ENCODE measurements around the gene ITGA11. TPM values are rescaled to one million over a fixed set of nuclear protein-coding genes. Genes with fewer than 3 reads are reported as not detected.

The ITGA11 gene
- total and polyA plus RNA-seq, 2 of the 13 experiments (the other 11 are each of a cell fraction or from before 2014, with no cell fraction given) = not detected

GRCh38 chr15:68300115-68300940, 131.6 kb downstream of the ITGA11 start (continued):
- TF ChIP-seq, protein P1, sequence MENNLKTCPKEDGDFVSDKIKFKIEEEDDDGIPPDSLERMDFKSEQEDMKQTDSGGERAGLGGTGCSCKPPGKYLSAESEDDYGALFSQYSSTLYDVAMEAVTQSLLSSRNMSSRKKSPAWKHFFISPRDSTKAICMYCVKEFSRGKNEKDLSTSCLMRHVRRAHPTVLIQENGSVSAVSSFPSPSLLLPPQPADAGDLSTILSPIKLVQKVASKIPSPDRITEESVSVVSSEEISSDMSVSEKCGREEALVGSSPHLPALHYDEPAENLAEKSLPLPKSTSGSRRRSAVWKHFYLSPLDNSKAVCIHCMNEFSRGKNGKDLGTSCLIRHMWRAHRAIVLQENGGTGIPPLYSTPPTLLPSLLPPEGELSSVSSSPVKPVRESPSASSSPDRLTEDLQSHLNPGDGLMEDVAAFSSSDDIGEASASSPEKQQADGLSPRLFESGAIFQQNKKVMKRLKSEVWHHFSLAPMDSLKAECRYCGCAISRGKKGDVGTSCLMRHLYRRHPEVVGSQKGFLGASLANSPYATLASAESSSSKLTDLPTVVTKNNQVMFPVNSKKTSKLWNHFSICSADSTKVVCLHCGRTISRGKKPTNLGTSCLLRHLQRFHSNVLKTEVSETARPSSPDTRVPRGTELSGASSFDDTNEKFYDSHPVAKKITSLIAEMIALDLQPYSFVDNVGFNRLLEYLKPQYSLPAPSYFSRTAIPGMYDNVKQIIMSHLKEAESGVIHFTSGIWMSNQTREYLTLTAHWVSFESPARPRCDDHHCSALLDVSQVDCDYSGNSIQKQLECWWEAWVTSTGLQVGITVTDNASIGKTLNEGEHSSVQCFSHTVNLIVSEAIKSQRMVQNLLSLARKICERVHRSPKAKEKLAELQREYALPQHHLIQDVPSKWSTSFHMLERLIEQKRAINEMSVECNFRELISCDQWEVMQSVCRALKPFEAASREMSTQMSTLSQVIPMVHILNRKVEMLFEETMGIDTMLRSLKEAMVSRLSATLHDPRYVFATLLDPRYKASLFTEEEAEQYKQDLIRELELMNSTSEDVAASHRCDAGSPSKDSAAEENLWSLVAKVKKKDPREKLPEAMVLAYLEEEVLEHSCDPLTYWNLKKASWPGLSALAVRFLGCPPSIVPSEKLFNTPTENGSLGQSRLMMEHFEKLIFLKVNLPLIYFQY (CRISPR knock-in tag; IDR thresholded peaks at IDR 0.05; ENCODE audit: borderline replicate concordance) = no peak
- TF ChIP-seq SNAPC4 (CRISPR knock-in tag; IDR thresholded peaks at IDR 0.05) (no peak), ATF1 (CRISPR knock-in tag; IDR thresholded peaks at IDR 0.05) (no peak), CHD2 (IDR thresholded peaks at IDR 0.05; ENCODE audit: low read depth, low read length) (no peak), ZMYM4 (CRISPR knock-in tag; IDR thresholded peaks at IDR 0.05) (peak; percentile 76), FOSL1 (CRISPR knock-in tag; IDR thresholded peaks at IDR 0.05; ENCODE audit: borderline replicate concordance) (no peak), RFXAP (CRISPR knock-in tag; IDR thresholded peaks at IDR 0.05; ENCODE audit: borderline replicate concordance) (peak; percentile 59; the same call in 1 of the 2 replicates), ZNF792 (CRISPR knock-in tag; IDR thresholded peaks at IDR 0.05) (no peak), SOX13 (IDR thresholded peaks at IDR 0.05) (no peak), SOX13 (CRISPR knock-in tag; conservative IDR thresholded peaks at IDR 0.05 in 1 of 2, IDR thresholded peaks at IDR 0.05 in 1 of 2) (peak in 1 of 2 experiments; percentile 69; a peak in 1 of 4 replicates), ZNF451 (CRISPR knock-in tag; IDR thresholded peaks at IDR 0.05) (no peak), TGIF2 (CRISPR knock-in tag; IDR thresholded peaks at IDR 0.05) (no peak), RXRA (CRISPR knock-in tag; IDR thresholded peaks at IDR 0.05) (peak; percentile 30; the same call in 1 of the 2 replicates), ZNF558 (CRISPR knock-in tag; IDR thresholded peaks at IDR 0.05; ENCODE audit: borderline replicate concordance) (no peak), REL (CRISPR knock-in tag; conservative IDR thresholded peaks at IDR 0.05) (no peak), ZEB1 (IDR thresholded peaks at IDR 0.05; ENCODE audit: insufficient replicate concordance, low read depth) (no peak), ZNF367 (CRISPR knock-in tag; IDR thresholded peaks at IDR 0.05; ENCODE audit: borderline replicate concordance) (no peak)
- TF ChIP-seq, protein P2, sequence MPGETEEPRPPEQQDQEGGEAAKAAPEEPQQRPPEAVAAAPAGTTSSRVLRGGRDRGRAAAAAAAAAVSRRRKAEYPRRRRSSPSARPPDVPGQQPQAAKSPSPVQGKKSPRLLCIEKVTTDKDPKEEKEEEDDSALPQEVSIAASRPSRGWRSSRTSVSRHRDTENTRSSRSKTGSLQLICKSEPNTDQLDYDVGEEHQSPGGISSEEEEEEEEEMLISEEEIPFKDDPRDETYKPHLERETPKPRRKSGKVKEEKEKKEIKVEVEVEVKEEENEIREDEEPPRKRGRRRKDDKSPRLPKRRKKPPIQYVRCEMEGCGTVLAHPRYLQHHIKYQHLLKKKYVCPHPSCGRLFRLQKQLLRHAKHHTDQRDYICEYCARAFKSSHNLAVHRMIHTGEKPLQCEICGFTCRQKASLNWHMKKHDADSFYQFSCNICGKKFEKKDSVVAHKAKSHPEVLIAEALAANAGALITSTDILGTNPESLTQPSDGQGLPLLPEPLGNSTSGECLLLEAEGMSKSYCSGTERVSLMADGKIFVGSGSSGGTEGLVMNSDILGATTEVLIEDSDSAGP (CRISPR knock-in tag; IDR thresholded peaks at IDR 0.05; ENCODE audit: borderline replicate concordance) = no peak
